Hepatic stellate cell (primary cell): ENCODE results near the gene DCTN2.

Source experiments
- DNase-seq: peaks from one replicate; pipeline ENCODE4 v3.0.0; 2011; ENCODE audit warnings: low spot score

The DCTN2 gene

GRCh38 chr12:57549909-57550640 lies 3.1 kb upstream of the DCTN2 start, which contains the start of gene KIF5A:
KIF5A (plus strand) TSS chr12:57550044; CDS start chr12:57550272, 228 bp downstream.
- peak; percentile 73 for DNase-seq

- DNase-seq, result no peak
These were observed 2.4 kb upstream of the DCTN2 start for GRCh38 chr12:57549203-57549908.

- DNase-seq, result no peak
These were observed 1.5 kb upstream of the DCTN2 start for GRCh38 chr12:57548488-57548887.

GRCh38 chr12:57548013-57548315 lies 972 bp upstream of the DCTN2 start:
- DNase-seq, result no peak

- DNase-seq, result no peak
These were observed 458 bp upstream of the DCTN2 start for GRCh38 chr12:57547288-57548012.

GRCh38 chr12:57545809-57546437 lies 1.1 kb downstream of the DCTN2 start:
- DNase-seq, result no peak

- no peak for DNase-seq
These were observed 3.4 kb downstream of the DCTN2 start for GRCh38 chr12:57543581-57543980.

- DNase-seq, result no peak
These were observed 5.3 kb downstream of the DCTN2 start for GRCh38 chr12:57541717-57542116.

- DNase-seq, result no peak
These were observed 6.0 kb downstream of the DCTN2 start for GRCh38 chr12:57541001-57541400.

GRCh38 chr12:57539134-57539768 lies 7.7 kb downstream of the DCTN2 start:
- no peak for DNase-seq

- DNase-seq, result no peak
These were observed 10.4 kb downstream of the DCTN2 start for GRCh38 chr12:57536597-57536942.

GRCh38 chr12:57535764-57536596 lies 11.0 kb downstream of the DCTN2 start:
- DNase-seq, result no peak

GRCh38 chr12:57534991-57535543 lies 11.9 kb downstream of the DCTN2 start:
- no peak for DNase-seq

GRCh38 chr12:57534250-57534649 lies 12.7 kb downstream of the DCTN2 start:
- DNase-seq, result no peak

- no peak for DNase-seq
These were observed 13.9 kb downstream of the DCTN2 start for GRCh38 chr12:57533108-57533507.

- DNase-seq, result no peak
These were observed 15.2 kb downstream of the DCTN2 start for GRCh38 chr12:57531836-57532235.

- no peak for DNase-seq
These were observed 16.4 kb downstream of the DCTN2 start for GRCh38 chr12:57530396-57531142.

GRCh38 chr12:57529831-57530230 lies 17.2 kb downstream of the DCTN2 start:
- no peak for DNase-seq

GRCh38 chr12:57528831-57529555 lies 18.0 kb downstream of the DCTN2 start:
- no peak for DNase-seq

GRCh38 chr12:57528176-57528575 lies 18.8 kb downstream of the DCTN2 start:
- no peak for DNase-seq
